Mesenteric fat pad (tissue), 1 donor: ENCODE data around the gene GPR18. TPM values are rescaled to one million over a fixed set of nuclear protein-coding genes. Genes with fewer than 3 reads are reported as not detected.
"Not testable (repeated sequence)": the region's sequence is repeated elsewhere in the genome, so short reads cannot be mapped to it uniquely, and the experiment has no call there.

Source experiments
- DNase-seq: peaks from one replicate; pipeline ENCODE4 v3.0.0-alpha.2; 2020; ENCODE audit warnings: low spot score
- total RNA-seq: library from RNA; stranded (reverse); fragmentation: NEBNext Ultra II Directional; extraction: Animal tissue kit (Norgen Biotek cat#: 25700); gene quantifications from one replicate; pipeline ENCODE4 v1.2.1, GENCODE V29; 2021
- donor health status: DM: yes; HTN: yes; CAD: no.

The GPR18 gene
- total RNA-seq, 1 donor from 2014 or later, result not detected

DNA sequence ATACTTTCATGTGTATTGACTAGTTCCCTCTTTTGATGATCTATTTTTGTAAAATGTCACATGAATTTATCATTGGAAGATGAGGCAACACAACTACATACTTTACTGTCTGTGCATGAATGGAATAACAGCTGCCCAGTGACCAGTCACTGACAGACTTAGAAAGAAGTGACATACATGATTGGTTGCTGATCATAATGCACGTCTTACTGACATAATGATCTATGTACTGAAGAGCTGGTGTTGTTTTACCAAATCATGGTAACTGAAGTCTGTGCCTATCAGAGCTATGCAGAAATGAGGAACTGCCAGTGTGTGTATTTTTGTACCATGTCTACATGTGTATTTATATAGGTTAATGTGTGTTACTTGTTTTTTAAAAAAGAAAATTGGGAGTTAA lies 26.5 kb downstream of the GPR18 start:
- DNase-seq, result no peak

- no peak for DNase-seq
Observed at GRCh38 chr13:99230991-99231390, 27.2 kb downstream of the GPR18 start.

GRCh38 chr13:99230588-99230987 lies 27.6 kb downstream of the GPR18 start:
- DNase-seq, result not testable (repeated sequence)

DNA sequence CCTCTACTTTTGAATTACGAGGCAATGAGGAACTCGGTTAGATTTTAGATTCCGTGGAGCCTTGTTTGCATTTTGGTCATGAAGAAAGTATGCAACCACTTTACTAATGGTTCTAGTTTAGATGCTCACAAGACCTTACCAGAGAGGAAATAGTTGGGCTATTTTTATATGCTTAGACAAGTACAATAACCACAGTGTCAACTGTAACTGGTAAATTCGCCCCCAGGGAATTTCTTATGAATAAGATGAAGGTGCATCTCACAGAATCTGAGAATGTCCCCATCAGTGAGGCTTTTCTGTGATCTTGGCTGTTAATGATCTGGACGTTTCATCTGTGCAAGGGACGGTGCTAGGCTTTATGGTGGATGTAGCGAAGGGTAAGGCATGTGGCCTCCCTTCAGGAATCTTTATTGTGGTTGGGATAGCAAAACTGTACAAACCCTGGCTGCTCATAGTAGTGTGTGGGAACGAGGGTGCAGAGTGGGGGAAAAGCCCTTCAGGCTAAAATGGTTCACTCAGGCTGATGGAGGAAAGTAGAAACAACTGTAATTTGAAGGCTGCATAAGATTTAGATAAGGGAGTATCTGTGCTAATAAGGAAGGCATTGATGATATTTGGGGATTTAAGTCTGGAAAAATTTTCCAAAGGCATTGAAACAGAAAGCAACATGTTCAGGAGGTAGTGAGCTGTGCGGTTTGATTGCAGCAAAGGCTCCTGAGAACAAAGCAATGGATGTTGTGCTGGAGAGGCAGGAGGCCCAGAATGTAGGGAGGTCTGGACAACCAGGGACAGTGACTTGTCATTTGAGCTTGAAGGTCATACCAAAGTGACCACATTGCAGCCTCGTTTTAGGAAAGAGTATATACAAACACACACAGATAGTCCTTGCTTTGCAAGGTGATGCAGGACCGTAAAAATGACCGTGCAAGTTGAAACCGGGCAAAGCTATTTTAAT lies 29.2 kb downstream of the GPR18 start:
- no peak for DNase-seq

DNA sequence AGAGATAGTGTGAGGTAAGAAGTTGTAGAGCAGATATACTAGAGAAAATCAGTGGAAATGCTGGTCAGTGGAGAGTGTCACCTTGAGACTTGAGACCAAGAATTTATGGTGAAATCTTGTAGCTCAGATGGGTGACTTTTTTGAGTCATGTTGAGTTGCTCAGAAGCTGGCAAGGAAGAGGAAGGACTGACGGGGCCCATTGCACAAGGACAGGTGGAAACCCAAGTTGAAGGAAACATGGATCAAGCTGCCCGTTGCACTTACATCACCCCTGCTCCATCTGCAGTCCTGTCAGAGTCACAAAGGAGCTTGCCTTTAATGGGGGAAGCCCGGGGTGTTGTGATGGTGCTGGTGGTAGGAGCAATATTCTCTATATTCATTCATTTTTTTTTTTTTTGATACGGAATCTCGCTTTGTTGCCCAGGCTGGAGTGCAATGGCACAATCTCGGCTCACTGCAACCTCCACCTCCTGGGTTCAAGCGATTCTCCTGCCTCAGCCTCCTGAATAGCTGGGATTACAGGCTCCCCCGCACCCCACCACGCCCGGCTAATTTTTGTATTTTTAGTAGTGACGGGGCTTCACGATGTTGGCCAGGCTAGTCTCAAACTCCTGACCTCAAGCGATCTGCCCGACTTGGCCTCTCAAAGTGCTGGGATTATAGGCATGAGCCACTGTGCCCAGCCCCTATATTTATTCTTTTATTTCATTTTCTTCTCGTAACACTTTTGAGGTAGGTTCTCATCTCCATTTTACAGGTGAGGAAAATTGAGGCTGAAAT lies 30.1 kb downstream of the GPR18 start:
- DNase-seq, result no peak

- DNase-seq, result no peak
Observed at GRCh38 chr13:99227331-99227900, 30.8 kb downstream of the GPR18 start.

DNA sequence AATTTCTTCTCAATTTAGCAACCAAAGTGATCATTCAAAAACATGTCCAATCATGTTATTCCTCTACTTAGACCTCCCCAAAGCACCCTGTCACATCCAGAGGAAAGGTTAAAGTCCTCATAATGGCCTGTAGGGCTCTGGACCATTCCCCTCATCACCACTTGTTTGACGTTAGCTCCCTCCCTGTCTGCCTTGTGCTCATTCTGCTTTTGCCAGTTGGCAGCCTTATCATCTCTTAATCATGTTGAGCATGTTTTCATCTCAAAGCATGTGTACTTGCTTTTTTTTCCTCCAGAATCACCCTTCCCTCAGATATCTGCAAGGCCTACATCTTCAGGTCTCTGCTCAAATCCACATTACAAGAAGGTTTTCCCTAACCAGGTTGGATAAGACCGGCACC lies 31.7 kb downstream of the GPR18 start:
- no peak for DNase-seq

- DNase-seq, result no peak
Observed at GRCh38 chr13:99225078-99225477, 33.1 kb downstream of the GPR18 start.

DNA sequence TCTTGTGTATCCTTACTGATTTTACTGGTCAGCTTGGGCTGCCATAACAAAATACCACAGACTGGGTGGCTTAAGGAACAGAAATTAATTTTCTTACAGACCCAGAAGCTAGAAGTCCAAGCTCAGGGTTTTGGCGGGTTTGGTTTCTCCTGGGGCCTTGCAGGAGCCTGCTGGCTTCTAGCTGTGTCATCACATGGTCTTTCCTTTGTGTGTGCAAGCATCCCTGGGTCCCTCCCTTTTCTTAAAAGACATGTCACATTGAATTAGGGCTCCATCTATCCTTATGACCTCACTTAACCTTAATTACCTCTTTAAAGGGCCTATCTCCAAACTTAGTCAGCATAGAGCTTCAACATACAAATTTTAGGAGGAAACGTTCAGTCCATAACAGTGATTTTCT lies 34.2 kb downstream of the GPR18 start:
- no peak for DNase-seq

GRCh38 chr13:99223587-99223986 lies 34.6 kb downstream of the GPR18 start:
- DNase-seq, result no peak

DNA sequence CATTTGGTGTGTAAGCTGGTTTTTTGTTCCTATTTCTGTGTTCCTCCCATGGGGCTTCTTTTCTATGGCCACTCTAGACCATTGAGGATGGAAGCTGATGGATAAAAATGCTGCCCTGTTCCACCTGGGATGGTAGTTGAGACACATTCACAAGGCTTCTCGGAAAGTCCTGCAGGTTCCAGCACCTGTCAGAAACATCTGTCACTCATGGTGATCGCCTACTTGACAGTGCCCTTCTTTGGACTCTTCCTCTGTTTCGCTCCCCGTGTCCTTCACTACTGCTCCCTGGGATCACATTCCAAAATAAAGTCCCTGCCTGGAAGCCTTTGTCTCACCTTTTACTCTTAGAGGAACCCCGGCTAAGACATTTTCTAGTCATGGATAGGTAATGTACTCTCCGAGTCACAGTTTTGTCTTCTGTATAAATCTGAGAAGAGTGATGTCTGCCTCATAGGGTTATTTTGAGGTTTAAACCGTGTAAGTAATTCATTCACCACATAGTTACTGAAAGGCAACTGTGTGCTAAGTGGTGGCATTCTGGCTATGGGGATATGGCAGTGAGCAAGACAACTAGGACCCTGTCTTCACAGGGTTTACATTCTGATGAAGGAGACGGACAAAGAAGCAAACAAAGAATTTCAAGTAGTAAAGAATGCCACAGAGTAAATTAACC lies 36.5 kb downstream of the GPR18 start:
- DNase-seq, result no peak

DNA sequence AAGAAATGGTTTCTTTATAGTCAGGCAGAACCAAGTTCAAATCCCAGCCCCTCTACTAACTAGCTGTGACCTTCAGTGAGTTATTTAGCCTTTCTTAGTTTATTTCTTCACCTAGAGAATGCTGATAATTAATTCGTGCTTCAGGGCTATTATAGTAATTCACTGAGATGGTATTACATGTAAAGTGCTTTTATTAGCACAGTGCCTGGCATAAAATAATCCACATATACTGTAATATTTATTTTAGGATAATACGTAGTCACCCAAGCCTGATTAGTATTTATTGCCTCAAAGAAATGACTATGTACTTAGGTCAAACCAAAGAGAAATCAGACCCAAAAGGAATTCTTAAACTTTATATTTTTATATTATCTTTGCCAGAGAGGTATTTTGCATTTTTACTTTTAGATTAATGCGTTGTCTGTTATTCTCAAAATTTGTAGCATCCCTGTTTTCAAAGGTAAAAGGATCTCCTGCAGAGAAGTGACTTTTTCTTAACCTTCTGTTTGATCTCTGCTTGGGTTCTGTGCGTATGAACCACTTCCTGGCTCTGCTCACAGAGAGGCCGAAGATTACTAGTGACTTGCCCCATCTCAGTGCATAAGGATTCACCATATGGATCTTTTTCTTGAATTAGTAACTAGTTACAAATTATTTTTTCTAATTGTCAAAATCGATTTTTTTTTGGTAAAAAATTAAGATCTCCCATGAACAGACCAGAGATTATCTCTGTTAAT lies 37.8 kb downstream of the GPR18 start:
- DNase-seq, result no peak

DNA sequence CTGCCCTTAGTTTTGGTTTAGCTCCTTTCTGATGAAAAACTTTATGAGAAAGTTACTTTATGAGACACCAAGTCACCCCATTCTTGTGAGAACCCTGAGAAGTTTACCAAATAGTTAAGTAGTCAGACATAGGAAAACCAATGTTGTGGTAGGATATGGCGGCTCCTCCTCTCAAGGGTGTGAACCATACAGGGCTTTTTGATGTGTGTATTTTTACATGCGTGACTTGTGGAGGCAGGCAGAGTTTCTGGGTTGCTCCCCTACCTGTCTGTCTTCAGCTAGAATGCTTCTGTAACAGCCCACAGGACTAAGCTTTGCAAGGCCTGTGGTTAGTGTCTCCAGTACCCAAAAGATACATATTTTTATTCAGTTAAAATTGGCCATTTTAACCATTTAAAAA lies 39.2 kb downstream of the GPR18 start:
- DNase-seq, result no peak

DNA sequence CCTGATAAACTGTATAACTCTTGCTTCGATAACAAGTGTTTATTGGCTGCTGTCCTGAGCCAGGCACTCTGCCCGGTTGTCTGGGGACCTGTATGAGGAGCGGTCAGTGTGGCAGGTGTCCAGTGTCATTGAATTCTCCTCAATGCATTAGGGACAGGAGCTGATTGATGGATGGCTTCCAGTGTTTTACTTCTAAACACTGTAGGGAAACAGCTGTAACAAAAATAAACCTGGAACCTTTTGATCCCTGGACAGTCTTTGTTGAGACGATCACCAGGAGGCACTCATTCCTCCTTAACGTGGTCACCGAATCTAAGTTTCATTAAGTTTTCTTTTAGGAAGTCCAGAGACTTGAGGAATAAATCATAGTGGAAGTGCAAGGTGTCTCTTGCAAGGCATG lies 39.6 kb downstream of the GPR18 start:
- DNase-seq, result no peak

DNA sequence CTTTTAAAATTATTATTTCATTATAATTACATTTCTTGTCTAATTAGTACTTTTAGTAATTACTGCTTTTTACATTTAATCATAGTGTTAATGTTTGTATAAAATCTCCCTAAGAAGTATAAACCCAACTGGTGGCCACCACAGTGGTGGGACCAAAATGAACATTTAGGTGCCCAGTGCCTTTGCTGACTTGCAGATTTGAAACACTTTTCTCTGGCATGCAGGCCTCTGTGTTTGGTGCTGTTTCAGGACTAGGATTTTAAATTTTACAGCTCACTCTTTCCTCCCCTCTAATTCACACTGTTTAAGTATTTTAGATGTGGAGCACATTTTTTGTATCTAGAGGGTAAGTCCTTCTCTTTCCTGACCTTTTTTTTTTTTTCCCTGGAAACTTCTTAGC lies 40.1 kb downstream of the GPR18 start:
- no peak for DNase-seq

- DNase-seq, result no peak
Observed at GRCh38 chr13:99217461-99218110, 40.6 kb downstream of the GPR18 start.

DNA sequence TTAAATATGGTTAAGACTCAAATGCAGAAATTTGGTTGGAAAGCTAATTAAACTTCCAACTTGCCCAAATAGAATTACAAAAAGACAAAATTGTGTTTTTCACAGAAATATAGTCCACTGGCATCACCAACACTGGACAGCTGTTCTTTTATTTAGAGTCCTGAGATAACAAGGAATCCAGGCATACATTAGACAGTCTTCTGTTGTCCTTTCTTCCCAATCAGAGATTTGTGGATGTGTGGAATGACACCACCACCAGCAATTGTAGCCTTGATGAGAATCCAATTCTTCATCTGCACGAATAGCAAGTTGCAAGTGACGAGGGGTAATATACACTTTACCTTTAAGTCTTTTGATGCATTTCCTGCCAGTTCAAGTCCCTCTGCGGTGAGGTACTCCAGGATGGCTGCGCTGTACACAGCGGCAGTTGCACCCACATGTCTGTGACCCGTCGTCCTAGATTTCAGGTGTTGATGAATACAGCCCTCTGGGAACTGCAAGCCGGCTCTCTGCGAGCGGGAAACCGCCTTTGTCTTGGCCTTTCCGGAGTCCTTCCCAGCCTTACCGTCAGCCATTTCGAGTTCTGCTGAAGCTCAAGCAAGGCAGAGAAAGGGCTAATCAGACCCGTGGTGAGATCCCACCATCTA lies 42.9 kb downstream of the GPR18 start:
- no peak for DNase-seq

DNA sequence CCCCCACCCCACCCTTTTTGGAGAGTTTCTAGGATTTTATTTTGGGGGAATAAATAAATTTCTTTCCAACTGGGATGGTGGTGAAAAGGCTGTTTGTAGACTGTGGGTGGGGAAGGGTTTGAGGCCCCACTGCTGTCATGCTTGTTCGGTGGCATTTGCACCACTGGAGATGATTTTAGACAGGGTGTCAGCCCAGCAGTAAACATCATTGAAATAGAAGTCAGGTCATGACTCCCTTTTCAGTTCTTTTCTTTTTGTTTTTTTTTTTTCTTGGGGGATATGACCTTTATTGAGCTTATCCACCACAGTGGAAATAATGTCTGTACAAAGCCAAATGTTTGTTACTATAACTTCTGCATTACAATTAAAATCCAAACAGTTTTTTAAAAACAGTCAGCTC lies 43.4 kb downstream of the GPR18 start:
- no peak for DNase-seq

DNA sequence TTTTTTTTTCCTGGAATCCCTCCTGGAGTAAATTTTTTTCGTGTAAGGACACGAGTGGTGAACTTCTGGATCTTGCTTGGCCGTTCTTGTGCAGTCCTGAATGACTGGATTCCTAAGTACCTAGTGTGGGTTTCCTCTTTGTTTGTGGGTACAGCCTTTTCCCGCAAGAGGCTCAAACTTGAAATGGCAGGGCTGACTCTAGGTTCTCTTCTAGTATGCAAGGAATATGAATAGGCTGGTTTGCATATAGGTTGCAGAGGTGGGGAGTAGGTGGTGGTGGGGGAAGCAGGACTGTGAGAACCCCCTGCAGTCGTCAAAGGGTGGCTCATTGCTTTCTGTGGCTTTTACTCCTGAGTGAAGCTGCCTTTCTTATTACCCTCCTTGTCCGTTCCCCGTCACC lies 43.9 kb downstream of the GPR18 start:
- no peak for DNase-seq
